OCI-LY7 (cell line): Measurements from ENCODE around the gene PIH1D1. TPM values are rescaled to one million over a fixed set of nuclear protein-coding genes. Genes with fewer than 3 reads are reported as not detected.

Source experiments
- BruUV-seq: library from RNA; stranded (reverse); fragments of 400-500 nt; replicated peaks from 2 replicates; lab custom pipeline; 2021; lab: Mats Ljungman, UMichigan
- CTCF ChIA-PET: fragments of 300-600 bp; sonication (Branson Sonifier 250); formaldehyde crosslinking; loops from one replicate; lab custom pipeline; 2022; ENCODE audit warnings: antibody characterized with exemption; ENCODE audit not compliant: unreplicated experiment; lab: Charles Lee
- POLR2A ChIA-PET: fragments of 300-600 bp; sonication (Branson Sonifier 250); formaldehyde crosslinking; loops from one replicate; lab custom pipeline; 2022; ENCODE audit warnings: antibody characterized with exemption; lab: Charles Lee
- DNase-seq: peaks from one replicate; pipeline ENCODE4 v3.0.0-alpha.2; 2015; ENCODE audit warnings: low spot score
- H2AFZ ChIP-seq: fragments of 200-600 bp; sonication (generic), shearing (Covaris generic); 2 replicates; pipeline ENCODE4 v1.6.1; 2014; ENCODE audit warnings: mild to moderate bottlenecking, antibody characterized with exemption, low read length, moderate library complexity
- H3K27ac ChIP-seq: fragments of 200-600 bp; sonication (generic); 2 replicates; pipeline ENCODE4 v1.5.1; 2014; ENCODE audit warnings: mixed run types, low read depth, mild to moderate bottlenecking, moderate library complexity, low read length, inconsistent platforms; ENCODE audit not compliant: poor library complexity, severe bottlenecking
- H3K36me3 ChIP-seq: fragments of 200-600 bp; sonication (generic); 2 replicates; pipeline ENCODE4 v1.6.1; 2014; ENCODE audit warnings: mild to moderate bottlenecking, antibody characterized with exemption, low read length, moderate library complexity, mixed read lengths; ENCODE audit not compliant: insufficient read depth
- H3K4me1 ChIP-seq: fragments of 200-600 bp; sonication (generic); 2 replicates; pipeline ENCODE4 v1.5.1; 2014; ENCODE audit warnings: mild to moderate bottlenecking, low read length; ENCODE audit not compliant: insufficient read depth, poor library complexity, severe bottlenecking
- H3K4me2 ChIP-seq: fragments of 200-600 bp; sonication (generic); 2 replicates; pipeline ENCODE4 v1.6.1; 2014; ENCODE audit warnings: mild to moderate bottlenecking, low read length
- H3K4me3 ChIP-seq: fragments of 200-600 bp; sonication (generic); 2 replicates; pipeline ENCODE4 v1.5.1; 2014; ENCODE audit warnings: mild to moderate bottlenecking, low read depth, low read length; ENCODE audit not compliant: poor library complexity, severe bottlenecking
- H3K79me2 ChIP-seq: fragments of 200-600 bp; sonication (generic); 2 replicates; pipeline ENCODE4 v1.6.1; 2016; ENCODE audit warnings: low read depth, mild to moderate bottlenecking, low read length, moderate library complexity, mixed read lengths; ENCODE audit not compliant: insufficient read depth
- H3K9me2 ChIP-seq: fragments of 200-600 bp; sonication (generic); 2 replicates; pipeline ENCODE4 v1.6.1; 2016; ENCODE audit warnings: mild to moderate bottlenecking, low read length, mixed read lengths; ENCODE audit not compliant: insufficient read depth
- H3K9me3 ChIP-seq: fragments of 200-600 bp; sonication (generic); 2 replicates; pipeline ENCODE4 v1.6.1; 2014; ENCODE audit warnings: mild to moderate bottlenecking, mixed run types, low read length, mixed read lengths
- H4K20me1 ChIP-seq: fragments of 200-600 bp; sonication (generic); 2 replicates; pipeline ENCODE4 v1.6.1; 2014; ENCODE audit warnings: mild to moderate bottlenecking, antibody characterized with exemption, low read length, moderate library complexity, mixed read lengths; ENCODE audit not compliant: insufficient read depth
- CTCF ChIP-seq: fragments of 200-600 bp; sonication (generic); conservative IDR thresholded peaks from 2 replicates; pipeline ENCODE4 v1.5.1; 2014; ENCODE audit warnings: mild to moderate bottlenecking, antibody characterized with exemption, low read length, moderate library complexity, mixed read lengths
- EZH2phosphoT487 ChIP-seq: fragments of 200-600 bp; sonication (generic); IDR thresholded peaks from 2 replicates; pipeline ENCODE4 v1.6.1; 2018; ENCODE audit warnings: low read depth, borderline replicate concordance, mild to moderate bottlenecking, mixed run types, antibody characterized with exemption, low read length, moderate library complexity, mixed read lengths
- intact Hi-C: fragments of 100-400 bp; cut with micrococcal nuclease; formaldehyde crosslinking; loops from one replicate; pipeline ENCODE4 v1.10.0; 2022; ENCODE audit not compliant: unreplicated experiment
- total RNA-seq, 2 experiments: library from RNA; depleted of rRNA in 1 of 2; stranded (reverse); fragments of >200 nt in 1 of 2; shearing (Covaris generic) in 1 of 2; gene quantifications; 2 replicates each; pipeline ENCODE4 v1.2.3, GENCODE V29; 2014 to 2022

The PIH1D1 gene
- total RNA-seq, 2 experiments from 2014 or later, result 95.5 to 117 TPM

- Histone ChIP-seq H3K4me1 (peaks cover 60% of the 10 kb centered on the region), H3K36me3 (no peaks in the 10 kb centered on the region), H3K27ac (no peak overlapping the region), H4K20me1 (no peaks in the 10 kb centered on the region), H2AFZ (peak overlapping the region; percentile 45), H3K4me2 (peak overlapping the region; percentile 39; the same call in 1 of the 2 replicates), H3K9me3 (no peaks in the 10 kb centered on the region), H3K9me2 (no peaks in the 10 kb centered on the region), H3K4me3 (no peak overlapping the region), H3K79me2 (no peaks in the 10 kb centered on the region)
- BruUV-seq, result no TSS peak
- ChIA-PET CTCF (no interaction called here), POLR2A (interaction anchor here (0.6 kb wide), 1 partner anchor 611 kb away, joined by 4 read pairs; no protein-coding TSS in a partner anchor)
- peak; percentile 19 for DNase-seq
- TF ChIP-seq CTCF (no peak), EZH2phosphoT487 (no peak)
- intact Hi-C loops, result no loop called here
These were observed 36.4 kb downstream of the PIH1D1 start for GRCh38 chr19:49415102-49415809.

GRCh38 chr19:49414256-49414655 lies 37.4 kb downstream of the PIH1D1 start:
- no peak for DNase-seq
- BruUV-seq, result no TSS peak

More at GRCh38 chr19:49414256-49414655, 37.4 kb downstream of the PIH1D1 start:
- ChIA-PET POLR2A (interaction anchor here (0.6 kb wide), 1 partner anchor 36 kb away, joined by 3 read pairs; no protein-coding TSS in a partner anchor), CTCF (no interaction called here)
- no peak for TF ChIP-seq CTCF
- no peak for TF ChIP-seq EZH2phosphoT487
- no peaks in the 10 kb centered on the region for H4K20me1 ChIP-seq
- no peaks in the 10 kb centered on the region for H3K79me2 ChIP-seq
- H3K4me3 ChIP-seq, result no peak overlapping the region
- H3K9me2 ChIP-seq, result no peaks in the 10 kb centered on the region
- H2AFZ ChIP-seq, result no peak overlapping the region
- H3K27ac ChIP-seq, result no peak overlapping the region
- intact Hi-C loops, result no loop called here
- H3K36me3 ChIP-seq, result no peaks in the 10 kb centered on the region
- H3K9me3 ChIP-seq, result no peaks in the 10 kb centered on the region
- H3K4me1 ChIP-seq, result peaks cover 70% of the 10 kb centered on the region
- H3K4me2 ChIP-seq, result no peak overlapping the region
